NCI-H748 (cell line): ENCODE data around the gene DDAH1.
A peak's percentile ranks its signal among the peaks of the same experiment; 100 is the strongest.
"Not testable (repeated sequence)": the region's sequence is repeated elsewhere in the genome, so short reads cannot be mapped to it uniquely, and the experiment has no call there.

Experiments
- DNase-seq: peaks from one replicate; lab custom pipeline; 2025; ENCODE audit not compliant: unreplicated experiment; lab: John Stamatoyannopoulos, UW

DDAH1 gene

DNA sequence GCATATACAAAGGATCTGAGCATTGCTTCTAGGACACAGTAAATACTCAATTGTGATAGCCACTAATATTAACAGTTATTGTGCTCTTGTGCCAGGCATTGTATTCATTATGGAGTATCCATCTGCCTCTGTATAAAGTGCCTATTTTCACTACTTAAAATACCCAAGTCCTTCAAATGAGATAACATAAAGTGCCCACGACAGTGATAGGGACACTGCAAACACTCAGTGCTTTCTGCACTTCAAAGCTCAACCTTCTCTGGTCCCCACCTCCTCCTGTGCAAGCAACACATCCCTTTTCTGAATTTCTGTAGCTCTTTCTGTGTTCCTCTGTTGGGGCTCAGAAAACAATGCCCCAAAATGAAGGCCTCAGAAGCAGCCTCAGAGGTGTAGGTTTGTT is 6.6 kb upstream of the DDAH1 start:
- no peak for DNase-seq

DNA sequence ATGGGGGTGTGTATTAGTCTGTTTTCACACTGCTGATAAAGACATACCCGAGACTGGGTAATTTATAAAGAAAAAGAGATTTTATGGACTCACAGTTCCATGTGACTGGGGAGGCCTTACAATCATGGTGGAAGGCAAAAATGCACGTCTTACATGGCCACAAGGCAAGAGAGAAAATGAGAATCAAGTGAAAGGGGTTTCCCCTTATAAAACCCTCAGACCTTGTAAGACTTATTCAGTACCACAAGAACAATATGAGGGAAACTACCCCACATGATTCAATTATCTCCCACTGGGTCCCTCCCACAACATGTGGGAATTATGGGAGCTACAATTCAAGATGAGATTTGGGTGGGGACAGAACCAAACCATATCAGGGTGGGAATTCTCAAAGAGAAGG is 5.2 kb upstream of the DDAH1 start:
- not testable (repeated sequence) for DNase-seq

DNA sequence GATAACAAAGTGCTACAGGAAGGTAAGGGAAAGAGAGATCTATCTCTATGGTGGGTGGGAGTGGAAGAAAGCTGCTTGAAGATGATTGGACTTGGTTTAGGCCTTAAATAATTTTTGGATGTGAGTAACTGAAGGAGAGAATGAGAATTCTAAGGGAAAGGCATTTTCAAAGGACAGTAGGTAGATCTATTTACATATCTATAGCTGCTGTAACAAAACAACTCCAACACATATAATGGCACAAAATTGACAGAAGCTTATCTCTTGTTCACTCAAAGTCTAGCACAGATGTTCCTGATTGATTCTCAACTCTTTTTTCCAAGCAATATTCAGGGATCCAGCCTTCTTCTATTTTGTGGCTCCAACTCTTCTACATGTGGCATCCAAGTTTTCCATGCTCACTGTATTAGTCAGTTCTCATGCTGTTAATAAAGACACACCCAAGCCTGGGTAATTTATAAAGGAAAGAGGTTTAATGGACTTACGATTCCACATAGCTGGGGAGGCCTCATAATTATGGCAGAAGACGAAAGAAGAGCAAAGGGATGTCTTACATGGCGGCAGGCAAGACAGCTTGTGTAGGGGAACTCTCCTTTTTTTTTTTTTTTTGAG is 3.1 kb upstream of the DDAH1 start:
- no peak for DNase-seq

DNA sequence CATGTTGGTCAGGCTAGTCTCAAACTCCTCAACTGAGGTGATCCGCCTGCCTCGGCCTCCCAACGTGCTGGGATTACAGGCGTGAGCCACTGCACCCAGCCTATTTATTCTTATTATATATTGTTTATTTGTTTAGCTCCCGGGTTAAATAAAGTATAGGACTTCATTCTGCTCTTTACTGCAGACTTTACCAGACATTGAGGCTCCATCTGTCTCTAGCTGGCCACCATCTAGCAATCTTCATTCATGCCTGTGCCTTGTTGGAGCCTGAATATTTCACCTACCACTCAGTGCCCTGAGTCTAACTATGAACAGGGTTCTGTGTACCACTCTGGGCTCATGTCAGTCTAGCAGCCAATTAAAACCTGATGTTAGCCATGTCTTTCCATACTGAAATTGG is 2.1 kb upstream of the DDAH1 start:
- no peak for DNase-seq

DNA sequence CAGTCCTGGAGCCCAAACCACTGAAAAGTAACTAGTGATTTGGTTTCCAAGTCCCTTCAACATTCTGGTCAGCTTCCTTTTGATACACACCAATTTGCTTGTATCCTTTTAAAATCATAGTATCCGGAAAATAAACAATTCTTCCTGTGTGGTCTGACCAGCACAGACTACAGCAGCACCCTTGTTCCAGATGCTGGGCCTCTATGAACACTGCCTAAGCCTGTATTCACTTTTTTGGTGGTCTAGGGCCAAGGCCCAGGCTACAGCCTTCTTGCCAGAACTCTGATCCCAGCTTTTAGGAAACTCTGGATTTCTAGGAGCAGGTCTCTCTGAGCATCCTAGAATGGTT is 801 bp upstream of the DDAH1 start:
- DNase-seq, result no peak

DNA sequence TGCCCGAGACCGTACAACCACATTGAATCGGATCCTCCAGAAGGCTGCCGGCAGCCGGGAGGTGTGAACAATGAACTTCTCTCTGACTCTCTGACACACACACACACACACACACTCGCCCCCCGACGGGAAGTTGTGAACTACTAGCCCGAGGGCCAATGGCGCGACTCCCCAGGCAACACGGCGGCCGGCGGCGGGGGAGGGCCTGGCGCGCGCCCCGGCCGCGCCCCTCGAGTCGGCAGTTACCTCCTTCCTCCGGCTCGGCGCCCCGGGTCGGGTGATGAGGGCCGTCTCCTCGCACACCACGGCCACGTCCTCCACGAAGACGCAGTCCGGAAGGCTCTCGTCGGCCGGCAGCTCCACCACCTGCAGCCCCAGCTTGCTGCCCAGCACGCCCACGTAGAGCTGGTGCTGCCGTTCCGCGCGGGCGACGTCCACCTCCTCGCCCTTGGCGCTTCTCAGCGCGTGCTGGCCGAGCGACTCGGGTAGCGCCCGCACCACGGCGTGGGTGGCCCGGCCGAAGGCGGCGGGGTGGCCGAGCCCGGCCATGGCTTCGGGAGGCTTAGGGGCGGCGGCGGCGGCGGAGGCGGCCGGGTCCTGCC is 361 bp downstream of the DDAH1 start:
- DNase-seq, result peak; percentile 81

DNA sequence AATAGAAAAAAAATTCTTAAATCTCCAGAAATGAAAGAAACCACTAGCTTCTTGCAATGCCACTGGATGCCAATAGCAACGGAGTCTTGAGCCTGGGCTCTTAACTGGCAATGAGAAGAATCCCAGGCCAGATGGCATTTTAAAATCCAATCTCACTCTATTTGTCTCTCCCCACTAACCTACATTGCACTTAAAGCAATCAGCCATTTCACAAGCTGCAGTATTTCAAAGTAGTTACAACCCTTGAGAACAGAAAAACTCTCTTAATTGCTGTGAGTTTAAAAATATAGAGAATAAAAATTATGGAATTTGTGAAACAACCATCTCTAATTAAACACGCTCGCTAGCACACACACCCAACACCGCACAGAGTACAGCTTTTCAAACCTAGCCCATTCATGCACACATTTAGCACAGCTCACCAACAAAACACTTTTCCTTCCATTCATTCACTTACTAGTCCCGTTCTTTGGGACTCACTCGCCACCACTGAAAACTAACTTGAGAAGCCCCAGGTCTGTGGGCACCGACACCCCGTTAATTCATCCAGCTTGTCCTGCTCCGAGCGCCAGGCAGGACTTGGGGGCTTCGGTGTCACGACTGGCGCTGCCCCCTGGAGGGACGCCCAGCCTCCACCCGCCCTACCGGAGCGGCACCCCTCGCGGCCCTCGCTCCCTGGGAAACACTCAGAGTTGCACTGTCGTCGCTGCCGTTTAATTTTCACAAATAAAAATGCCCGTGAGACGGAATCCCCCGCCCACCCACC is 1.0 kb downstream of the DDAH1 start:
- DNase-seq, result peak; percentile 53

DNA sequence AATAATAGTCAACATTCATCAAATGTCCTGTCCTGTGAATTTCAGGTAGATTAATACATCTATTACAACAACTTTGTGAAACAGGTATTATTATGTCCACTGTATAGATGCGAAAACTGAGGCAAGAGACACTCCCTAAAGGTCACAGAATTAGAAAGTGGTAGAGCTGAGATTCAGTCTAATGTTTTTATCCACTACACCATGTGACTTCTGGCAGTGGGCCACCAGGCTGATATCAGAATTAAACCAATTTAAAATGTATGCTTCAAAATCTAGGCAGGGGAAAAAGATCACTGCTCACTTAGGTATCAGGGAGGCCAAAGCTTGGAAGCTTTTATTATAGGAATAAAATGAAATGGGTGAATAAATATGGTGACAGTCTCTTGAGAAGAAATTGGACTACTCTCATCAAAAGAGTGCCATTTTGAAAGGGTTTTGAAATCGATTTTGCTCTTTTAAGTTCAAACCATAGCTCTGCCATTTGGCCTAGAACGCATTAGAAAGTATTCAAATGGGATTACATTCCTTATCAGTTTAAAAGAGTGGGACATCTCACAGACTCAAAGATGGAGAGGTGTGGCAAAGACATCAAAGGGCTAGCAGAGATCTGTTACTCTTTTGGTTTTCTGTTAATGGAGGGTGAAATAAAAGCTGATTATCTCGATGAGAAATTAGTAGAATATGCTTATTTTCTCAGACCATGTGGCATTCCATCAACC is 1.9 kb downstream of the DDAH1 start:
- no peak for DNase-seq

DNA sequence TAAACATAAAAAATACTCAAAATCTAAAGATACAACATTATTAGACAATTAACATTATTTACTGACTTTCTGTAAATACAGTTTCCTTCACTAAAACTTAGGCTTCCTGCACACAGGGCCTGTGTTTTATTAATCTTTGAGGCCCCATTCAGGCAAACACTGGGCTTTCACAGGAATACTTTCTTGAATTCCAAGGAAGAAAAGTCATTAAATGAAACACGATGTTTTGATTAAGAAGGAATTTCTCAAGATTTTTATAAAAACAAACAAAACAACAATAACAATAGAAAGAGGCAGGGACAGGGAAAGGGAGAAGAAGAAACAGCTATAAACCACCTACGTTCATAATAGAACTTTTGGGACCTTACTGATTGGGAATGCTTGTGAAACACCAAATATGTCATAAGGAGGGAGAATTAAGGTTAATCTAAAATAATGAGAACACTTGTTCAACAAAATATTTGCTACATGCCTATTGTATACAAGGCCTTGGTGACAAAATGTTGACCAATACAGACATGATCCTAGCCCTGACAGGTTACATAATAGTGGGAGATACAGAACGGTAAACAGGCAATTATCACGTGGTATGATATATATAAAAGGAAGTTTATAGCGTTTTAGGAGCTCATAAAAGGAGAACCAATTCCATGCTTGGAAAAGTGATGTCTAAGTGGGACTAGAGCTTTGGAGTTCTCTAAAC is 3.6 kb downstream of the DDAH1 start:
- DNase-seq, result no peak

DNA sequence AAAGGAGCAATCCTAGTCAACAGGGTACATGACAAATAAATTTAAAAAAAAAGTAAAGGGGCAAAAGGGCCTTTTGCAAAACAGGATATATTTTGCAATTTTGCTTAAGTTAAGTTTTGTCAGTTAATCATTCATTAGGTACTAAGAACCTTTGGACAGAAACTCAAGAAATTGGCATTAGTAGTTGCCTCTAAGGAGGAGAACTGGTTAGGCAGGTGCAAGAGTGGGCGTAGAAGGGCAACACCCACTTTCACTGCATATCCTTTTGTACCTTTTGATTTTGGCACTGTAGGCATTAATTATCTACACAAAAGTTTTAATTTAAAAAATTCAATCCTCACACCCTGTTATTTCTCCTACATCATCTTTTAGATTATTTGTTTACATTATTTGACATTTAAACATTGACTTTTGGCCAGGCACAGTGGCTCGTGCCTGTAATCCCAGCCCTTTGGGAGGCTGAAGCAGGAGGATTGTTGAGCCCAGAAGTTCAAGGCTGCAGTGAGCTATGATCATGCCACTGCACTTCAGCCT is 4.3 kb downstream of the DDAH1 start:
- peak; percentile 77 for DNase-seq

DNA sequence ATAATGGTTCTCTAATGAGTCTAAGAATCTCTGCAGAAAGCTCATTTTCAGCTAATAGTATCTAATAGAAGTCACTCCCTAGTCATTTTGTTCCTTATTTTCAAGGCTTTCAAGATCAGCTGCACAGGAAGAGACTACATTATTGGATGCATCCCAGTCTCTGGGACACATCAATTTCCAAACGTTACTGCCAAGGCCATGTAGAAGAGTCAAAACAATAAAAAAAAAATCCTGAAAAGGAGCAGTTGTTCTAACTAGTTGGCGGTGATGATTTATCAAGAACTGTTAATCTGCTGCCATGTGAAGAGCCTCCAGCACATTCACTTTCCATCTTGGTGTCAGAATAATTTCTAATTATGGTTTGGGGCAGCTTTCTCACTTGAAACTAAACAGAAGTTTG is 5.7 kb downstream of the DDAH1 start:
- DNase-seq, result no peak

DNA sequence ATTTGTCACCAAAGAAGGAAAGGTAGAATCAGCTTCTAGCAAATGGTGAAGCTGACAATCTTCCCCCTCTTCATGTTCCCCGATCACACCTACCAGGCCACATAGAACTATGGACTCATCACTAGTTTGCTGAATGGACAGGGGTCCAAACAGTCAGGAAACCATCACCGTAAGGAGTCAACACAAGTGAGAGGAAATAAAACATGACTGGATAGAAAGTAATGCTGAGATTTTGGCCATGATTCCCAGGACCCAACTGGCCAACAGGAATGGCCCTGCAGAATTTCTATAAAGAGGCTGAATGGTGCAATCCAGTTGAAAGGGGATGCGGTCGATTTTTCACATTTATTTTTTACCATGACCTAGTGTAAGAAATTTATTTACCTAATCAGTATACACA is 10.7 kb downstream of the DDAH1 start:
- no peak for DNase-seq

DNA sequence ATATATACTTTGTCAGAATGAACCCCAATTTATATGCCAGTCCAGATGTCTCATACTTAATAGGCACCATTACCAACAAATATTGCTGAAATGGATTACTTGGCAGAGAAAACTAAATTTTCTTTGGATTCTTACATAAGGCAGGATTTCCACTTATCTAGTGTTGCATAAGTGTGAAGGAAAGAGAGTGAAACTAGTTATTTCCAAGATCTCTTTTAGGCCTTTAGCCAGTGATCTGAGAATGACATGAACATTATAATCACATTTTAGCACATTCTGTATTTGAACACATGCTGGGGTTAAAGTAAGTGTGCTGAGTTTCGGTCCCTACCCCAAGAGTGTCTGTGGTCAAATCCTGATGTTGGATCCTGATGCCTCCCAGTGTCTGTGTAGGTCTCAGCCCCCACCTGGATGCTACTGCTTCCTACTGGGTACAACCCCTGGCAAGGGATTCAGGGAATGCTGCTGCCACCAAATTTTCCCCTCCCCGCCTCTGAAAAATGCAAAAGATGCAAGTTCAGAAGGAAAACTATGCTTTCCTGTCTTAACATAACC is 11.2 kb downstream of the DDAH1 start:
- DNase-seq, result no peak

DNA sequence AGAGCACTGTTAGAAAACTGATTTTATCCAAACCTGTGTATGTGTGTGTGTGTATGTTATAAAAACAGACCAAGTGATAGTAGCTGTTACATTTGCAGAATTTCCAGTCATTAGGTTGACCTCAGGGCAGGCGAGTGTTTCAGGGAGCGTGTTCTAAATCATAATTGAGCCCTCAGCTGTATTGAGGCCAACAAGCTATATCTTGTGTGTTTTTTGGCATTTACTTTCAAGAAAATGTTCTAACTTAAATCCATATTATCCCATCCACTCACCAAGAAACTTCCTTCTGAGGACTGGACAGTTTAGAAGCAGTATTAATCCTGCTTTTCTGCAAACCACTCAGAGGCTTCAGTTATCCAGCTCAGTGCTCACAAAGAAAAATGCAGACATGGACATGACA is 12.0 kb downstream of the DDAH1 start:
- DNase-seq, result no peak

DNA sequence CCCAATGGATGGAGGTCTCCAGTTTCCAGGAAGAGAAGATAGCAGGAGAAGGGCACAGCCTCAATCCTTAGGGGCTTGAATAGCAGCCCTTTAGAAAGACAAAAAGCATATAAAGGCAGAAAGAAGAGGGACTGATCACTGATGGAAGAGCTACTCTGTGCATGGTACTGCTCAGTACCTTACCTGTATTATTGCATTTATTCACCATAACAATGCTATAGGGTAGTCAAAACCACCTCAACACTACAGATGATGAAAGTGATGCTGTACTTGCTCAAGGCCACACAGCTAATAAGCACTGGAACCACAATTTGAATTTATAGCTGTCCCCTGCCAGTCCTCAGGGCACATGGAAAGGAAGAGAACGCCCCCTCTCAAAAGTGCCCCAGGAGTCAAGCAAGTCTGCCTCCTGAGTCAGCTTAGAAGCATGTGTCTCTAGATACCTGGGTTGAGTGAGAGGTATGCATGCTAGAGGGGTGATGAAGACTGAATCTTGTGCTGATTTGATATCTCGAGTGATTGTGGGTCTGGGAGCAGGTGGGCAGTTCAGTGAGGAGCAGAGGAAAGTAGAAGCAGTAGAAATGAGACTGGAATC is 13.6 kb downstream of the DDAH1 start:
- DNase-seq, result no peak

DNA sequence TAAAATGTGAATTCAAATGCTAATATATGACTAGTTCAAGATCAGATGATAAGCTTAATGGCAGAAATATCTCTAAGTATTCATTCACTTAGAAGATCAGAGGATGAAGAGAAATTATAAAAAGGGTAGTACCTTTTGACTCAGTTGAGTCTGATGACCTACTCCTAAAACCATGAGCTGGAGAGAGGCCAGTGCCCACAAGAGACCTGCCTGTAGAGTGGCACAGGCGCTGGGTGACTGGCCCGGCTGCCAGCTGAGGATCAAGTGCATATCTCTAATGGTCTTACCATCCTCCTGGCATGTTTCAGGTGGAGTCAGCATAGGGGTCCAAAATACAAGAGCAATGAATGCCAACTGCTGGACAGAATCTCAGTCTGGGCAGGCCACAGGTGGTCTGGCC is 14.1 kb downstream of the DDAH1 start:
- no peak for DNase-seq

DNA sequence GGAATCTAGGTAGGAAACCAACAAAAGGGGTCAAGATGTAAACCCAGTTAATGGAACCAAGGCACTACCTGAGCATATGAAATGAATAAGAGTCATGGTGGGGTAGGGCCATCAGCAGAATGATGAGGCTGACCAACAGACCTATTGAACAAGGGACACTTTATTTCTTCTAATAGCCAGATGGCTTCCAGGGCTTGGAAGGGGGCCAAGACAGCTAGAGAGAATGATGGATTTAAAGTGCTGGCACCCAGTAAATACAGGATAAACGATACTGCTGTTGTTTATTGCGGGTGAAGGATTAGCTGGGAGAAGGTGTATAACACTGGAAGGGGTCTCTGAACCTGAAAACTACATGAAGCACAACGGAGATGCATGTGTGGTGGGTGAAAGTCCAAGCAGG is 15.6 kb downstream of the DDAH1 start:
- peak; percentile 65 for DNase-seq

DNA sequence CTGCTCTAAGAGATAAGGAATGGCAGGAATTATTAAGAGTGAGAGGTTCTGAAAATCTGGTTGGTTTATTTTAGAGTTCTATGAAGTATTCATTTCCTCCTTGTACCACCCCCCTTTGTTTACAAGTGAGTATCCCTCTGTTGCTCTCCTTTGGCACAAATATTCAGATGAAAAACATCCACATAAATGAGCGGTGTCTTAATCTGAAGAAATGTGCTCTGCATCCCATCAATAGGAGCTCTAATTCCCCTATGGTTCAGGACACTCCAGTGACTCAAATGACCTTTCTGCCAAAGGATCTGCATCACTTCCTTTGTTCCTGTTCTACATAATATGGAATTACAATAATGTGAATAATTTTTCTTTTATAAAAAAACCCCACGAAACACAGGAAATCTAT is 16.6 kb downstream of the DDAH1 start:
- DNase-seq, result no peak

DNA sequence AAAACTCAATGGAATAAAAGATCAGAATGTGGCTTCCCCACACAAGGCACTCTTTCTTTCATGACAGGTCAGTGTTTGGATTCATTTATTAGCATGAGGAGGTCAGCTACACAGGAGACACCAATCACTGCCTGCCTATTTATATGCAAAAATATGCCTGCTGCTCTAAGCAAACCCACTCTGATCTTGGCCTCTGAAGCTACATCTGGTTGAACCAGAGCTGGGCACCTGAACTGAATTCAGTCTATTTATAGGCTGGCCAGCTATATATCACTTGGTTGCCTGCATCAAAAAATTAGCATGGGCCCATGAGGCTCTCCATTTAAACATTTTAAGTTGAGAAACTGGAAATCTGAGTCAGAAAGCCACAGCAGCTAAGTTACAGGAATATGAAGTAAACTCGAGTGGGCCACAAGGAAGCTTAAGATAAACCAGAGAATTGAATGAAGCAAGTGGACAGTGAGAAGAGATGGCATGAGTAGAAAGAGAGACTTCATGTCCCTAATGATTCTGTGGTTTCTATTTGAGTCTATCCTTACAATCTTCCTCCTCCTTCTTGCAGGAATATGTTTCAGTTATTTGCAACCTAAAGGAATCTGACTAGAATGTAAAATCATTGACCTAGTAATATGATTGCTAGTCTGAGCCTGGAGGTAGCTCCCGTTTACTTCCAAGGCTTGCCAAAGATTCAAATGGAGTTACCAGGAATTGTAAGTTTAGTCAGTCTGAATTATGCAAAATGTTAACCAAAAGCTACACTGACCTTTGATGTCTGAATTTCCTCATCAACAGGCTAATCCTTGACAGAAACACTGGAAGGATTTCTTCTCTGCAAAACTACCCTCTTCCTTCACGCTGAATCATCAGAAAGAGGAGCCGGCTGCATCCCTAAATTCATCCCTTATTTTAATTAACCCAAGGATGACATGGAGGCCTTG is 17.7 kb downstream of the DDAH1 start:
- no peak for DNase-seq
